Karpas-422 (cell line): ENCODE measurements around the gene PUM1. TPM values are rescaled to one million over a fixed set of nuclear protein-coding genes. Genes with fewer than 3 reads are reported as not detected.
"Not testable (repeated sequence)": the region's sequence is repeated elsewhere in the genome, so short reads cannot be mapped to it uniquely, and the experiment has no call there.

Experiments
- DNase-seq: peaks from one replicate; pipeline ENCODE4 v3.0.0-alpha.2; 2015
- H2AFZ ChIP-seq: fragments of 200-600 bp; sonication (generic); 2 replicates; pipeline ENCODE4 v1.6.1; 2014; ENCODE audit warnings: antibody characterized with exemption, low read length, mixed read lengths
- H3K27ac ChIP-seq: fragments of 200-600 bp; sonication (generic); 2 replicates; pipeline ENCODE4 v1.5.1; 2014; ENCODE audit warnings: mild to moderate bottlenecking, low read length, moderate library complexity
- H3K27me3 ChIP-seq: fragments of 200-600 bp; sonication (generic); 2 replicates; pipeline ENCODE4 v1.6.1; 2014; ENCODE audit warnings: low read length, mixed read lengths
- H3K36me3 ChIP-seq: fragments of 200-600 bp; sonication (generic); 2 replicates; pipeline ENCODE4 v1.6.1; 2014; ENCODE audit warnings: low read length, mixed read lengths; ENCODE audit not compliant: insufficient read depth
- H3K4me1 ChIP-seq: fragments of 200-600 bp; sonication (generic); 2 replicates; pipeline ENCODE4 v1.6.1; 2014; ENCODE audit warnings: mild to moderate bottlenecking, low read length, mixed read lengths
- H3K4me2 ChIP-seq: fragments of 200-600 bp; sonication (generic); 2 replicates; pipeline ENCODE4 v1.6.1; 2014; ENCODE audit warnings: low read length, low read depth, mild to moderate bottlenecking; ENCODE audit not compliant: poor library complexity, severe bottlenecking
- H3K4me3 ChIP-seq: fragments of 200-600 bp; sonication (generic); 2 replicates; pipeline ENCODE4 v1.5.1; 2014; ENCODE audit warnings: mild to moderate bottlenecking, antibody characterized with exemption, low read length, mixed read lengths
- H3K79me2 ChIP-seq: fragments of 200-600 bp; sonication (generic); 2 replicates; pipeline ENCODE4 v1.6.1; 2014; ENCODE audit warnings: mild to moderate bottlenecking, low read length, mixed read lengths
- H3K9ac ChIP-seq: fragments of 200-600 bp; sonication (generic); 2 replicates; pipeline ENCODE4 v1.6.0; 2014; ENCODE audit warnings: low read length
- H3K9me2 ChIP-seq: fragments of 200-600 bp; sonication (generic), shearing (Covaris generic); replicated peaks from 2 replicates; pipeline ENCODE4 v1.6.0; 2014; ENCODE audit warnings: mild to moderate bottlenecking, low read length, moderate library complexity; ENCODE audit not compliant: insufficient read depth
- H3K9me3 ChIP-seq: fragments of 300-700, 200-600 bp; sonication (generic); 2 replicates; pipeline ENCODE4 v1.6.1; 2014; ENCODE audit warnings: low read length, mixed read lengths
- H4K20me1 ChIP-seq: fragments of 200-600 bp; sonication (generic); 2 replicates; pipeline ENCODE4 v1.6.1; 2014; ENCODE audit warnings: mild to moderate bottlenecking, antibody characterized with exemption, low read length, low read depth; ENCODE audit not compliant: insufficient read depth
- total RNA-seq: library from RNA; depleted of rRNA; stranded (reverse); fragments of >200 nt; shearing (Covaris generic); gene quantifications from 2 replicates; pipeline ENCODE4 v1.2.3, GENCODE V29; 2014; ENCODE audit warnings: low replicate concordance

Gene PUM1
- total RNA-seq, 1 experiment from 2014 or later = 96.2 TPM

DNA sequence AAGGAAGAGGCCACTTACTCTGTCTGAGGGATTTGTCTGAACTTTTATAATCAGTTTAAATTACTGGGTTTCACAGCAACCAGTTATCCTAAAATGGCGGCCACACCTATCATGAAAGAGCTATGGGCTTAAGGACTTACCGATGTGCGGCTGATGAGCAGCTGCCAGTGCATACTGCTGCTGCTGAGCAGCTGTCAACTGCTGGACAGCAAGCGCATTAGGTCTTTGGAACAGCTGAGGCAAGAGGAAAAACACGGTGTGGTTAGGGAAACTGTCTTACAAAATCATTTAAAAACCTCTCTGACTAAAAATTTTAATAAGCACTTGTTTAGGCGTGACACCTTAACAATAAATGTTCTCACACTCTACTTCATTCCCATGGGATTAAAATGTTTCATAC lies 84.3 kb downstream of the PUM1 start:
- Histone ChIP-seq H3K4me3 (no peak overlapping the region), H2AFZ (no peak overlapping the region), H3K9me3 (no peaks in the 10 kb centered on the region), H3K79me2 (peaks cover 97% of the 10 kb centered on the region), H3K27ac (no peak overlapping the region), H3K4me2 (no peak overlapping the region), H3K9ac (no peak overlapping the region), H3K9me2 (no peaks in the 10 kb centered on the region), H4K20me1 (peaks cover 17% of the 10 kb centered on the region), H3K4me1 (peaks cover 17% of the 10 kb centered on the region), H3K27me3 (no peaks in the 10 kb centered on the region), H3K36me3 (peaks cover 28% of the 10 kb centered on the region; the same call in 1 of the 2 replicates)
- no peak for DNase-seq

DNA sequence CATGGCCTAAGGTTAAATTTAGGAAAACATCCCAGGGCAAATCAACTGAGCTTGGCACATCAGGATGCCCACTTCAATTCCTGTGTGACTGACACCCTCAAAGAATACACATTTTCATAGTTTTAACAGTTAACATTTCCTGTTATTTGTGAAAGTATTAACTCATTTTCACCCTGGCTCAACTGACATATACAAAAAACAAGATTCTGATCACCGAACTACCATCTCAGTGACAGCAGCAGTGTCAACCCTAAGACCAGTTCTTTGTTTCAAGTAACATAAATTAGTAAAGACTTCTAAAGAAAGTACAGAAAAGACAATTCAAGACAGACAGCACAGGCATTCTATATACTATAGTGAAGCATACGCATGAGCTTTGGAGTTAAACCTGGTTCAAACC lies 88.0 kb downstream of the PUM1 start:
- no peak for DNase-seq
- no peak overlapping the region for H3K27ac ChIP-seq
- no peaks in the 10 kb centered on the region for H3K27me3 ChIP-seq
- peaks cover 45% of the 10 kb centered on the region for H3K36me3 ChIP-seq
- H4K20me1 ChIP-seq = peaks cover 8% of the 10 kb centered on the region
- H2AFZ ChIP-seq = no peak overlapping the region
- H3K4me1 ChIP-seq = peaks cover 10% of the 10 kb centered on the region
- H3K9me2 ChIP-seq = no peaks in the 10 kb centered on the region
- no peaks in the 10 kb centered on the region for H3K9me3 ChIP-seq
- no peak overlapping the region for H3K4me2 ChIP-seq
- H3K4me3 ChIP-seq = no peak overlapping the region
- no peak overlapping the region for H3K9ac ChIP-seq
- peaks cover 91% of the 10 kb centered on the region for H3K79me2 ChIP-seq

DNA sequence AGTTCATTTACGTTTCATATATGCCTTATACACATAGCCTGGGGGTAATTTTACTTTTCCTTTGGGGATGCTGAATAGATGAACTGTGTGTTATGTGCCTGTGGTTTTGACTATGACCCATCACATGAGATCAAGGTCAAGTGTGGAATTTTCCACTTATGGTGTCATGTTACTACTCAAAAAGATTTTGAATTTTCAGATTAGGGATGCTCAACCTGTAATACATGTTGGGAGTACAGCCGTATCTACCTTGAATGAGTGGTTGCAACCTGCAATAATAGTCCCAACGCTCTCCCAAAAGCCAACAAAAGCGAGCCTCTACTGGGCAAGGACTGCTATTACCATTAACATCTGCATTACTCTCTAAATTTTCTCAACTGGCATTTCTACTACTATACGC lies 88.4 kb downstream of the PUM1 start:
- Histone ChIP-seq H3K9me3 (no peaks in the 10 kb centered on the region), H3K27ac (no peak overlapping the region), H3K4me2 (no peak overlapping the region), H3K4me1 (peaks cover 8% of the 10 kb centered on the region), H3K79me2 (peaks cover 89% of the 10 kb centered on the region), H2AFZ (no peak overlapping the region), H3K36me3 (peaks cover 42% of the 10 kb centered on the region), H3K9ac (no peak overlapping the region), H3K9me2 (no peaks in the 10 kb centered on the region), H4K20me1 (peaks cover 6% of the 10 kb centered on the region; the same call in 1 of the 2 replicates), H3K27me3 (no peaks in the 10 kb centered on the region), H3K4me3 (no peak overlapping the region)
- no peak for DNase-seq

DNA sequence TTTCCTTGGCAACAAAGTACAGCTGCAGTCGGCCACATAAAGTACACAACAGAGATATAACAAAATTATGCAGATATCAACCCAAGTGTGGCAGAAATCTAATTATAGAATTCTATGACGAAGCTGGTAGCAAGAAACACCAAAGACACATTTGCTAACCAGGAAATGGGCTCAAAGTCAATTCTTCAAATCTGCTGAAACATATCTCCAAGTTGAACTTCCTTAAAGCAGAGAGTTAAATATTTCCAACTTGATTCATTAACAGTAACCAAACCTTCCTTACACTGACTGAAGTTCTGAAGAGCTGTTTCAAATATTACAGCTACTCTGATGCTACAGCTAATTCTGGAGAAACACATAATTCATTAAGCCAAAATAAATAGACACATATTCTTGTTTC lies 89.4 kb downstream of the PUM1 start:
- Histone ChIP-seq H3K9ac (no peak overlapping the region), H3K4me3 (no peak overlapping the region), H3K27ac (peak overlapping the region; percentile 8; the same call in 1 of the 2 replicates), H2AFZ (no peak overlapping the region), H3K9me2 (no peaks in the 10 kb centered on the region), H4K20me1 (peaks cover 6% of the 10 kb centered on the region; the same call in 1 of the 2 replicates), H3K9me3 (no peaks in the 10 kb centered on the region), H3K27me3 (no peaks in the 10 kb centered on the region), H3K79me2 (peaks cover 90% of the 10 kb centered on the region), H3K4me1 (peaks cover 12% of the 10 kb centered on the region), H3K36me3 (peaks cover 39% of the 10 kb centered on the region), H3K4me2 (no peak overlapping the region)
- peak; percentile 48 for DNase-seq

DNA sequence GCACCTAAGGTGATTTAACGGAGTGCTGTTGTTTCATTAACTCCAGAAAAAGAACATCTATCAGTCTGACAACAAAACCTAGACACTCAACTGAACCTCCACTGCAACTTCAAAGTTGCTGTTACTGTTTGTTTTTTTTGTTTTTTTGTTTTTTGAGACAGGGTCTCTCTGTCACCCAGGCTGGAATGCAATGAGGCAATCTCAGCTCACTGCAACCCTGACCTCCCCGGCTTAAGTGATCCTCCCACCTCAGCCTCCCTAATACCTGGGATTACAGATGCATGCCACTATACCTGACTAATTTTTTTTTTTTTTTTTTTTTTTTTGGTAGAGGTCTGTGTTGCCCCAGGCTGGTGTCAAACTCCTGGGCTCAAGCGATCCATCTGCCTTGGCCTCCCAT lies 90.3 kb downstream of the PUM1 start:
- Histone ChIP-seq H3K36me3 (peaks cover 43% of the 10 kb centered on the region), H3K27ac (no peak overlapping the region)

DNA sequence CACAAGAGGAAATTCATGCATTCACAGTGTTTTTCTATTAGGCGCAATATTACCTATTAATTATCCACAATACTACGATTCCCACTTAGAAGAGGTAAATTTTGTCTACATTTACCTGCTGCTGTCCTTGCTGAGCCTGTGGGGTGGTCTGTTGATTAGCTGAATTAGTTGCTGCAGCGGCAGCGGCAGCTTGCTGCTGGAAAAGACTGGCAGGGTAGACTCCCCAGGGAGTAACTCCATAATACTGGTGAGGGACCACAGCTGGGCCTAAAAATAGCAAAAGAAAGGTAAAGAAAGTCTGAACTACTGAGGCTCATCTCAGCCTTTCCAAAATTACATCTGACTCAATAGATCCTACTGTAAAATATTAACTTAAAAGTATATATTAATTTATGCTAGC lies 91.0 kb downstream of the PUM1 start:
- Histone ChIP-seq H3K9ac (no peak overlapping the region), H3K36me3 (peaks cover 46% of the 10 kb centered on the region), H3K79me2 (peaks cover 91% of the 10 kb centered on the region)

More for the DNA sequence above, 90.3 kb downstream of the PUM1 start:
- Histone ChIP-seq H3K9me2 (no peaks in the 10 kb centered on the region), H3K4me2 (no peak overlapping the region), H3K9me3 (no peaks in the 10 kb centered on the region), H3K4me1 (peaks cover 21% of the 10 kb centered on the region), H3K79me2 (peaks cover 90% of the 10 kb centered on the region), H2AFZ (no peak overlapping the region), H3K9ac (no peak overlapping the region), H4K20me1 (peaks cover 12% of the 10 kb centered on the region; the same call in 1 of the 2 replicates), H3K4me3 (no peak overlapping the region), H3K27me3 (no peaks in the 10 kb centered on the region)
- no peak for DNase-seq

DNA sequence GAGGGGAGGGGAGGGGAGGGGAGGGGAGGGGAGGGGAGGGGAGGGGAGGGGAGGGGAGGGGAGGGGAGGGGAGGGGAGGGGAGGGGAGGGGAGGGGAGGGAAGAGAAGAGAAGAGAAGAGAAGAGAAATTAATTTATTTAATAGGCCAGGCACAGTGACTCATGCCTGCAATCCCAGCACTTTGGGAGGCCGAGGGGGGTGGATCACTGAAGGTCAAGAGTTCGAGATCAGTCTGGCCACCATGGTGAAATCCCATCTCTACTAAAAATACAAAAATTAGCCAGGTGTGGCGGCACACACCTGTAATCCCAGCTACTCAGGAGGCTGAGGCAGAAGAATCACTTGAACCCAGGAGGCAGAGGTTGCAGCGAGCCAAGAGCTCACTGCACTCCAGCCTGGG lies 93.2 kb downstream of the PUM1 start:
- H3K36me3 ChIP-seq = peaks cover 46% of the 10 kb centered on the region
- not testable (repeated sequence) for H3K4me3 ChIP-seq, H3K9me3 ChIP-seq, DNase-seq, H3K27ac ChIP-seq, H3K9me2 ChIP-seq, H3K9ac ChIP-seq, H3K4me2 ChIP-seq, H2AFZ ChIP-seq, H3K27me3 ChIP-seq
- H4K20me1 ChIP-seq = peaks cover 16% of the 10 kb centered on the region
- H3K79me2 ChIP-seq = peaks cover 89% of the 10 kb centered on the region
- H3K4me1 ChIP-seq = peaks cover 30% of the 10 kb centered on the region

More for the DNA sequence above, 91.0 kb downstream of the PUM1 start:
- Histone ChIP-seq H3K27me3 (no peaks in the 10 kb centered on the region), H4K20me1 (peaks cover 12% of the 10 kb centered on the region; the same call in 1 of the 2 replicates), H3K9me2 (no peaks in the 10 kb centered on the region), H3K9me3 (no peaks in the 10 kb centered on the region), H3K4me1 (peaks cover 25% of the 10 kb centered on the region), H3K27ac (no peak overlapping the region), H2AFZ (no peak overlapping the region), H3K4me2 (no peak overlapping the region), H3K4me3 (no peak overlapping the region)
- no peak for DNase-seq

DNA sequence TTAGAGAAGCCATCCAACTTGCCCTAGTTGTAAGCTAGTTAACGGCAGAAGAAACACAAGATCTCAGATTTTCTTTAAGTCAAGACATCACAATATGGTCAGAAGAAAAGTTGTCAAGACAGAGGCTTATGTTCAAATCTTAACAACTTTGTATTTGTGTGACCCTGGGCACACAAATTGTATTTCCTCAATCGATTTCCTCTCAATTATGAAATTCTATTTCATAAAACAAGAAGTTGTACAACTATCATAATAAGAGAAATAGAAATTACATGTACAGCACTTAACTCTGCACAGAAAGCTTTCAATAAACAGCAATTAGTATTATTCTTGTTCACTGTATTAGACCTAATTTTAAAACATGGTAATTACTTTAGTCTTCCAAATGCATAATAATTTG lies 94.0 kb downstream of the PUM1 start:
- no peaks in the 10 kb centered on the region for H3K9me3 ChIP-seq
- H3K27ac ChIP-seq = no peak overlapping the region
- no peak overlapping the region for H3K4me3 ChIP-seq
- H3K9me2 ChIP-seq = no peaks in the 10 kb centered on the region
- H3K27me3 ChIP-seq = no peaks in the 10 kb centered on the region
- H3K4me2 ChIP-seq = no peak overlapping the region
- H4K20me1 ChIP-seq = peaks cover 16% of the 10 kb centered on the region
- peaks cover 88% of the 10 kb centered on the region for H3K79me2 ChIP-seq
- no peak for DNase-seq
- no peak overlapping the region for H3K9ac ChIP-seq
- peaks cover 32% of the 10 kb centered on the region for H3K4me1 ChIP-seq
- H2AFZ ChIP-seq = no peak overlapping the region
- H3K36me3 ChIP-seq = peaks cover 52% of the 10 kb centered on the region
